B cell (primary cell): ENCODE data around the gene PARD6G. TPM values are rescaled to one million over a fixed set of nuclear protein-coding genes. Genes with fewer than 3 reads are reported as not detected.
A peak's percentile ranks its signal among the peaks of the same experiment; 100 is the strongest.

Experiments used
- ATAC-seq: fragments of 200-7000 bp; cut with Tn5 transposase; one replicate; pipeline ENCODE4 v1.10.0; 2021; ENCODE audit warnings: low read depth, mild to moderate bottlenecking, moderate number of reproducible peaks, moderate library complexity
- CTCF ChIA-PET: fragments of 350-600 bp; sonication (Branson Sonifier 250); formaldehyde crosslinking; loops from one replicate; lab custom pipeline; 2021; ENCODE audit warnings: antibody characterized with exemption, inconsistent platforms; lab: Charles Lee
- POLR2A ChIA-PET: fragments of 350-600 bp; sonication (Branson Sonifier 250); formaldehyde crosslinking; loops from one replicate; lab custom pipeline; 2021; ENCODE audit warnings: antibody characterized with exemption; lab: Charles Lee
- DNase-seq: peaks from one replicate; pipeline ENCODE4 v3.0.0; 2013
- H2AFZ ChIP-seq: 2 replicates; pipeline ENCODE4 v1.6.1; 2012; ENCODE audit warnings: mild to moderate bottlenecking, low read depth, low read length; ENCODE audit not compliant: insufficient read depth, poor library complexity, severe bottlenecking
- H3K27ac ChIP-seq, 2 donors: 1 replicate in 1 of 2; 2 replicates in 1 of 2; pipeline ENCODE4 v1.5.1; 2012 to 2013; ENCODE audit warnings: low read length in 2 of 2, mild to moderate bottlenecking in 2 of 2, moderate library complexity in 1 of 2
- H3K27me3 ChIP-seq, 4 experiments: fragments of 200-600 bp in 1 of 4; sonication (generic) in 1 of 4; replicated peaks in 1 of 4; 1 replicate in 2 of 4; 2 replicates in 2 of 4; pipeline versions ENCODE4 v1.6.1 to v1.7.0; 2013 to 2016; ENCODE audit warnings: low read length in 3 of 4, mild to moderate bottlenecking in 2 of 4, mixed read lengths in 1 of 4, moderate library complexity in 1 of 4; ENCODE audit not compliant: insufficient read depth in 4 of 4, control insufficient read depth in 3 of 4; ENCODE audit errors: control extremely low read depth in 1 of 4
- H3K36me3 ChIP-seq, 2 experiments: replicated peaks in 1 of 2; 1 replicate in 1 of 2; 2 replicates in 1 of 2; pipeline versions ENCODE4 v1.6.1 to v1.7.1; 2013; ENCODE audit warnings: low read length in 1 of 2; ENCODE audit not compliant: insufficient read depth in 2 of 2, control insufficient read depth in 1 of 2; ENCODE audit errors: control extremely low read depth in 1 of 2, extremely low read depth in 1 of 2
- H3K4me1 ChIP-seq, 2 donors: fragments of 200-600 bp in 1 of 2; sonication (generic) in 1 of 2; 1 replicate in 1 of 2; 2 replicates in 1 of 2; pipeline versions ENCODE4 v1.5.1 to v1.6.1; 2013 to 2017; ENCODE audit warnings: low read length in 2 of 2; ENCODE audit not compliant: control insufficient read depth in 2 of 2, insufficient read depth in 2 of 2
- H3K4me2 ChIP-seq: replicated peaks from 2 replicates; pipeline ENCODE3; 2012; ENCODE audit warnings: mild to moderate bottlenecking, low read depth, low read length; ENCODE audit not compliant: poor library complexity, severe bottlenecking
- H3K4me3 ChIP-seq, 5 experiments: fragments of 200-600 bp in 1 of 5; sonication (generic) in 1 of 5; 1 replicate in 3 of 5; 2 replicates in 2 of 5; pipeline versions ENCODE4 v1.5.1 to v1.7.0; 2011 to 2016; ENCODE audit warnings: low read length in 4 of 5, mild to moderate bottlenecking in 4 of 5, low read depth in 2 of 5, control low read depth in 1 of 5, moderate library complexity in 1 of 5; ENCODE audit not compliant: insufficient read depth in 1 of 5; ENCODE audit errors: control extremely low read depth in 1 of 5, extremely low read depth in 1 of 5
- H3K79me2 ChIP-seq: fragments of 200-600 bp; sonication (generic); one replicate; pipeline ENCODE4 v1.6.0; 2016; ENCODE audit warnings: low read length; ENCODE audit not compliant: control insufficient read depth, insufficient read depth
- H3K9ac ChIP-seq: fragments of 200-600 bp; sonication (generic); 2 replicates; pipeline ENCODE4 v1.6.1; 2017; ENCODE audit warnings: mild to moderate bottlenecking, low read length, moderate library complexity
- H3K9me3 ChIP-seq, 3 donors: one replicate each; pipeline versions ENCODE4 v1.6.1 to v1.7.1; 2013; ENCODE audit warnings: low read length in 2 of 3; ENCODE audit not compliant: control insufficient read depth in 2 of 3, insufficient read depth in 1 of 3; ENCODE audit errors: control extremely low read depth in 1 of 3
- H4K20me1 ChIP-seq: 2 replicates; pipeline ENCODE4 v1.6.0; 2012; ENCODE audit warnings: mild to moderate bottlenecking, low read length; ENCODE audit not compliant: insufficient read depth, control insufficient read depth, poor library complexity, severe bottlenecking
- H3K27ac Mint-ChIP-seq: one replicate; pipeline ENCODE4 v1.8.0; 2021; ENCODE audit warnings: mixed read lengths
- H3K27me3 Mint-ChIP-seq: one replicate; pipeline ENCODE4 v1.8.0; 2021; ENCODE audit warnings: mixed read lengths
- H3K4me1 Mint-ChIP-seq: one replicate; pipeline ENCODE4 v1.8.0; 2021; ENCODE audit warnings: mixed read lengths
- H3K4me3 Mint-ChIP-seq: one replicate; pipeline ENCODE4 v1.8.0; 2021; ENCODE audit warnings: mixed read lengths
- H3K9me3 Mint-ChIP-seq: one replicate; pipeline ENCODE4 v1.8.0; 2022; ENCODE audit warnings: mixed read lengths; ENCODE audit not compliant: insufficient read depth
- EZH2 ChIP-seq: IDR thresholded peaks from 2 replicates; pipeline ENCODE4 v1.6.1; 2012; ENCODE audit warnings: borderline replicate concordance, low read depth, mild to moderate bottlenecking, moderate library complexity, low read length; ENCODE audit not compliant: insufficient read depth, poor library complexity, severe bottlenecking
- WGBS: methylation state at CpG from one replicate; pipeline ENCODE4 v1.1.5; 2013; ENCODE audit warnings: missing lambda C conversion rate; ENCODE audit not compliant: insufficient coverage; 5-methylcytosine and 5-hydroxymethylcytosine counted together
- intact Hi-C: fragments of 100-400 bp; cut with micrococcal nuclease; formaldehyde crosslinking; loops from one replicate; pipeline ENCODE4 v1.10.0; 2022
- polyA plus RNA-seq: library from polyadenylated mRNA; depleted of rRNA; stranded (reverse); fragments of >200 nt; gene quantifications from 2 replicates; pipeline ENCODE4 v1.2.3, GENCODE V29; 2012
- total RNA-seq, 2 donors: library from RNA; stranded (reverse); fragments of 120-200 nt in 1 of 2; gene quantifications; 1 replicate in 1 of 2; 2 replicates in 1 of 2; pipeline versions ENCODE4 v1.2.3 to v1.2.4, GENCODE V29; 2013 to 2022
- TF ChIP-seq, protein P1 (sequence below): fragments of 200-600 bp; IDR thresholded peaks from one replicate; pipeline ENCODE4 v1.8.0; 2022; ENCODE audit warnings: antibody characterized with exemption, mild to moderate bottlenecking

Gene PARD6G
- total and polyA plus RNA-seq, 2 donors (not counting 1 experiment from before 2014, with no cell fraction given) = not detected

DNA sequence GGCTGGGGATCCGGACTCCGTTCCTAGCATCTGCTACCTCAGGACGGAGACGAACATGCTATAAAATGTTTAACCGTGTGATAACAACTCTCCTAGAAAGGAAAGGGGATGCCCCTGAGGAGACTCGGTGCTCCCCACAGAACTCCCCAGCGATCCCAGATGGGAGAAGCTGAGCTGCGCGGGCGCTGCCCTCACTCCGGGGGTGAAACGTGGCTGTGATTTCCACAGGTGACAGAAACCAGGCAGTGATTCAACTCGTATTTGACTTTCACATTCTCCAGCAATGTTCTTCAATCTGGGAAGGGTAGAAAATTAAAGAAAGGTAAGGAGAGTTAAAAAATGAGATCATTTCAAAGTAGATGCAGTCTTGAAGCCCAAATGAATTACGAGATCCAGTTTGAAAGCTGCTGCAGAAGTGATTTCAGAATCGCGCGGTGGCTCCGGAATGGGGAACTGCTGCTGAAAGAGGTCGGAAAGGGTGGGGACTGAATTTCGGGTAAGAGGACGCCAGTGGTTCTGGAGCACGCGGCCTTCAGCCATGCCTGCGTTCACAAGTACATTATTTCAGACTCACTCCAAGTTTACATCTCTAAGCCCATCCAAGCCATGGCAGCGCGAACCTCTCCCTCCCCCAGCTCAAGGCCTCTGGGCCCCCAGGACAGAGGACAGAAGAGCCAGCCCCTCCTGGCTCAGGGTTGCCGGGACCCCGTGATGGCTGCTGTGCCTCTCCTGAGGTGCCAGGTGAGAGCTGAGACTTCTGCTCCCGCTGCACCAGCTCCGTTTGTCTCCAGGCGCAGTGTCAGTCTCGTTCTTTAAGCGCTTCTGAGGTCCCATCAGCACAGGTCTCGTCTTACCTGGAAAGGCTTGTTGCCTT, 98.8 kb downstream of the PARD6G start:
- Mint-ChIP-seq H3K4me3 (peak overlapping the region; percentile 94), H3K4me1 (peaks cover 20% of the 10 kb centered on the region), H3K27ac (peak overlapping the region; percentile 17), H3K27me3 (no peaks in the 10 kb centered on the region), H3K9me3 (no peaks in the 10 kb centered on the region)
- Histone ChIP-seq H3K9ac (peak overlapping the region; percentile 75), H3K27me3 (no peaks in the 10 kb centered on the region), H3K4me3 (peak overlapping the region; percentile 55 to 76 (median 66)), H3K79me2 (no peaks in the 10 kb centered on the region), H3K36me3 (no peaks in the 10 kb centered on the region), H3K27ac (no peak overlapping the region), H4K20me1 (no peaks in the 10 kb centered on the region), H3K4me1 (peaks cover 10 to 11% of the 10 kb centered on the region in 2 donors), H3K9me3 (no peaks in the 10 kb centered on the region), H3K4me2 (peak overlapping the region; percentile 89), H2AFZ (peak overlapping the region; percentile 76)
- CTCF ChIA-PET = interaction anchor here (1.0 to 3.2 kb wide), 2 partner anchors 10 to 769 kb away, joined by 3 to 21 read pairs; no protein-coding TSS in a partner anchor
- peak; percentile 55 for DNase-seq
- WGBS = 67% methylated on average over 26 of the region's 34 CpGs
- TF ChIP-seq, protein P1, sequence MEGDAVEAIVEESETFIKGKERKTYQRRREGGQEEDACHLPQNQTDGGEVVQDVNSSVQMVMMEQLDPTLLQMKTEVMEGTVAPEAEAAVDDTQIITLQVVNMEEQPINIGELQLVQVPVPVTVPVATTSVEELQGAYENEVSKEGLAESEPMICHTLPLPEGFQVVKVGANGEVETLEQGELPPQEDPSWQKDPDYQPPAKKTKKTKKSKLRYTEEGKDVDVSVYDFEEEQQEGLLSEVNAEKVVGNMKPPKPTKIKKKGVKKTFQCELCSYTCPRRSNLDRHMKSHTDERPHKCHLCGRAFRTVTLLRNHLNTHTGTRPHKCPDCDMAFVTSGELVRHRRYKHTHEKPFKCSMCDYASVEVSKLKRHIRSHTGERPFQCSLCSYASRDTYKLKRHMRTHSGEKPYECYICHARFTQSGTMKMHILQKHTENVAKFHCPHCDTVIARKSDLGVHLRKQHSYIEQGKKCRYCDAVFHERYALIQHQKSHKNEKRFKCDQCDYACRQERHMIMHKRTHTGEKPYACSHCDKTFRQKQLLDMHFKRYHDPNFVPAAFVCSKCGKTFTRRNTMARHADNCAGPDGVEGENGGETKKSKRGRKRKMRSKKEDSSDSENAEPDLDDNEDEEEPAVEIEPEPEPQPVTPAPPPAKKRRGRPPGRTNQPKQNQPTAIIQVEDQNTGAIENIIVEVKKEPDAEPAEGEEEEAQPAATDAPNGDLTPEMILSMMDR = no peak
- TF ChIP-seq EZH2 = no peak
- intact Hi-C loops = loop anchor here (2.0 to 10.0 kb wide), 4 partner anchors 114 to 351 kb away; partner anchors contain the start of genes KCNG2, RBFA, SLC66A2 and TXNL4A
- POLR2A ChIA-PET = interaction anchor here (0.5 to 0.6 kb wide), 2 partner anchors 20 to 757 kb away, joined by 3 to 4 read pairs; no protein-coding TSS in a partner anchor
- ATAC-seq = peak; percentile 29
